HCT116 (cell line): ENCODE measurements around the gene LAMP1. TPM values are rescaled to one million over a fixed set of nuclear protein-coding genes. Genes with fewer than 3 reads are reported as not detected.

Experiments
- ATAC-seq: fragments of 200-7000 bp; cut with Tn5 transposase; 2 replicates; pipeline ENCODE4 v1.9.1; 2020; ENCODE audit warnings: mild to moderate bottlenecking, moderate library complexity
- BruUV-seq: library from RNA; stranded (reverse); fragments of 400-500 nt; replicated peaks from 2 replicates; lab custom pipeline; 2021; lab: Mats Ljungman, UMichigan
- CTCF ChIA-PET: fragments of 300-600 bp; sonication (Branson Sonifier 250); formaldehyde crosslinking; loops from one replicate; lab custom pipeline; 2021; ENCODE audit warnings: antibody characterized with exemption; lab: Charles Lee
- POLR2A ChIA-PET: fragments of 300-600, 350-600 bp; sonication (Branson Sonifier 250); formaldehyde crosslinking; loops from one replicate; lab custom pipeline; 2021; ENCODE audit warnings: antibody characterized with exemption; lab: Charles Lee
- RAD21 ChIA-PET, 2 experiments: fragments of 300-600 bp; sonication (Branson Sonifier 250); formaldehyde crosslinking; loops; one replicate each; lab custom pipeline; 2023; ENCODE audit warnings: low total read pairs in 2 of 2; ENCODE audit not compliant: uncharacterized antibody in 2 of 2, unreplicated experiment in 2 of 2, low non-redundant PET in 1 of 2; lab: Charles Lee
- DNase-seq: peaks from one replicate; pipeline ENCODE4 v3.0.0-alpha.2; 2010; ENCODE audit warnings: low read depth, low spot score
- H2AFZ ChIP-seq: fragments of 200-600 bp; shearing (Covaris generic), sonication (generic); 2 replicates; pipeline ENCODE4 v1.6.1; 2017; ENCODE audit warnings: low read depth, mixed run types, mixed read lengths, antibody characterized with exemption, low read length; ENCODE audit not compliant: poor library complexity, severe bottlenecking
- H3K27ac ChIP-seq: 2 replicates; pipeline ENCODE4 v1.5.1; 2012; ENCODE audit warnings: low read depth, low read length
- H3K27me3 ChIP-seq: fragments of 200-600 bp; sonication (generic); 2 replicates; pipeline ENCODE4 v1.6.1; 2016; ENCODE audit warnings: mixed run types, low read length, mixed read lengths; ENCODE audit not compliant: insufficient read depth
- H3K36me3 ChIP-seq, 2 experiments: fragments of 200-500 bp in 1 of 2; fragments of 200-600 bp in 1 of 2; sonication (Bioruptor generic) in 1 of 2; sonication (generic) in 1 of 2; 2 replicates each; pipeline versions ENCODE4 v1.5.1 to v1.6.1; 2014 to 2016; ENCODE audit warnings: low read length in 2 of 2, inconsistent platforms in 1 of 2, mixed read lengths in 1 of 2, mixed run types in 1 of 2; ENCODE audit not compliant: insufficient read depth in 2 of 2, control insufficient read depth in 1 of 2
- H3K4me1 ChIP-seq, 2 experiments: fragments of 200-600 bp in 1 of 2; sonication (generic) in 1 of 2; 2 replicates each; pipeline versions ENCODE4 v1.5.1 to v1.6.1; 2012 to 2017; ENCODE audit warnings: low read length in 2 of 2, inconsistent platforms in 1 of 2, mild to moderate bottlenecking in 1 of 2, mixed read lengths in 1 of 2, mixed run types in 1 of 2, moderate library complexity in 1 of 2; ENCODE audit not compliant: insufficient read depth in 2 of 2, control insufficient read depth in 1 of 2
- H3K4me2 ChIP-seq: fragments of 200-600 bp; sonication (generic); 2 replicates; pipeline ENCODE4 v1.6.1; 2017; ENCODE audit warnings: mixed run types, low read length, mixed read lengths
- H3K4me3 ChIP-seq, 2 experiments: fragments of 200-600 bp in 1 of 2; sonication (generic) in 1 of 2; replicated peaks in 1 of 2; 2 replicates each; pipeline ENCODE4 v1.5.1; 2011 to 2016; ENCODE audit warnings: low read length in 2 of 2, control low read depth in 1 of 2, low read depth in 1 of 2, mild to moderate bottlenecking in 1 of 2, mixed read lengths in 1 of 2, mixed run types in 1 of 2
- H3K79me2 ChIP-seq: fragments of 200-600 bp; sonication (generic); 2 replicates; pipeline ENCODE4 v1.6.1; 2017; ENCODE audit warnings: mild to moderate bottlenecking, mixed run types, low read length, moderate library complexity, mixed read lengths; ENCODE audit not compliant: insufficient read depth
- H3K9ac ChIP-seq: fragments of 200-600 bp; sonication (generic); 2 replicates; pipeline ENCODE4 v1.6.1; 2016; ENCODE audit warnings: low read length, mixed read lengths
- H3K9me2 ChIP-seq: fragments of 200-600 bp; sonication (generic), shearing (Covaris generic); 2 replicates; pipeline ENCODE4 v1.6.1; 2017; ENCODE audit warnings: mixed run types, mild to moderate bottlenecking, moderate library complexity; ENCODE audit not compliant: insufficient read depth
- H3K9me3 ChIP-seq, 2 experiments: fragments of 200-500 bp in 1 of 2; fragments of 200-600 bp in 1 of 2; sonication (Bioruptor generic) in 1 of 2; sonication (generic) in 1 of 2; 2 replicates each; pipeline ENCODE4 v1.6.1; 2014 to 2017; ENCODE audit warnings: low read length in 2 of 2, mixed read lengths in 2 of 2, inconsistent platforms in 1 of 2, low read depth in 1 of 2, mild to moderate bottlenecking in 1 of 2, mixed run types in 1 of 2, moderate library complexity in 1 of 2; ENCODE audit not compliant: control insufficient read depth in 1 of 2, insufficient read depth in 1 of 2
- H4K20me1 ChIP-seq: fragments of 200-600 bp; sonication (generic), shearing (Covaris generic); 2 replicates; pipeline ENCODE4 v1.6.1; 2017; ENCODE audit warnings: mixed run types, mild to moderate bottlenecking, moderate library complexity; ENCODE audit not compliant: insufficient read depth
- ATF3 ChIP-seq: IDR thresholded peaks from 2 replicates; pipeline ENCODE4 v1.6.1; 2012
- CBX3 ChIP-seq: IDR thresholded peaks from 2 replicates; pipeline ENCODE4 v1.6.1; 2012; ENCODE audit warnings: low read depth
- EGR1 ChIP-seq: IDR thresholded peaks from 2 replicates; pipeline ENCODE4 v1.6.1; 2012; ENCODE audit warnings: low read depth
- ELF1 ChIP-seq: IDR thresholded peaks from 2 replicates; pipeline ENCODE4 v1.6.1; 2012; ENCODE audit warnings: low read depth, borderline replicate concordance
- EZH2phosphoT487 ChIP-seq: fragments of 200-600 bp; IDR thresholded peaks from 2 replicates; pipeline ENCODE4 v1.6.1; 2018; ENCODE audit warnings: antibody characterized with exemption, borderline replicate concordance
- FOSL1 ChIP-seq: IDR thresholded peaks from 2 replicates; pipeline ENCODE4 v1.6.1; 2012; ENCODE audit warnings: low read depth
- JUND ChIP-seq: IDR thresholded peaks from 2 replicates; pipeline ENCODE4 v1.6.1; 2012
- MAX ChIP-seq: IDR thresholded peaks from 2 replicates; pipeline ENCODE4 v1.6.1; 2012
- POLR2A ChIP-seq: IDR thresholded peaks from 2 replicates; pipeline ENCODE4 v1.7.0; 2011; ENCODE audit warnings: borderline replicate concordance; ENCODE audit not compliant: insufficient read depth, insufficient read length; ENCODE audit errors: extremely low read depth
- POLR2AphosphoS5 ChIP-seq: IDR thresholded peaks from 2 replicates; pipeline ENCODE4 v1.6.1; 2011; ENCODE audit warnings: mild to moderate bottlenecking, low read depth, low read length, moderate library complexity
- RAD21 ChIP-seq: IDR thresholded peaks from 2 replicates; pipeline ENCODE4 v1.6.1; 2012; ENCODE audit warnings: low read depth, mild to moderate bottlenecking
- REST ChIP-seq: IDR thresholded peaks from 2 replicates; pipeline ENCODE4 v1.6.1; 2012; ENCODE audit warnings: low read depth
- SIN3A ChIP-seq: IDR thresholded peaks from 2 replicates; pipeline ENCODE4 v1.6.1; 2012; ENCODE audit warnings: low read depth
- SP1 ChIP-seq: IDR thresholded peaks from 2 replicates; pipeline ENCODE4 v1.6.1; 2012; ENCODE audit warnings: low read depth
- SRF ChIP-seq: IDR thresholded peaks from 2 replicates; pipeline ENCODE4 v1.6.1; 2012; ENCODE audit warnings: low read depth
- TCF7L2 ChIP-seq: IDR thresholded peaks from 2 replicates; pipeline ENCODE4 v1.7.0; 2011; ENCODE audit warnings: borderline replicate concordance, inconsistent platforms; ENCODE audit not compliant: insufficient read depth, insufficient read length; ENCODE audit errors: extremely low read depth
- YY1 ChIP-seq: IDR thresholded peaks from 2 replicates; pipeline ENCODE4 v1.6.1; 2011; ENCODE audit warnings: low read length, low read depth, moderate library complexity, mild to moderate bottlenecking; ENCODE audit not compliant: insufficient replicate concordance; ENCODE audit errors: extremely low read depth
- ZFX ChIP-seq: fragments of 450-650 bp; IDR thresholded peaks from 2 replicates; pipeline ENCODE4 v1.6.1; 2017
- ZNF274 ChIP-seq: fragments of 200-500 bp; sonication (Bioruptor generic); IDR thresholded peaks from 2 replicates; pipeline ENCODE4 v1.6.1; 2014; ENCODE audit warnings: mild to moderate bottlenecking, low read depth, low read length, inconsistent platforms
- intact Hi-C: fragments of 100-400 bp; cut with micrococcal nuclease; formaldehyde crosslinking; loops from 2 replicates; pipeline ENCODE4 v1.10.0; 2022
- total RNA-seq: library from RNA; stranded (reverse); gene quantifications from one replicate; pipeline ENCODE4 v1.2.1, GENCODE V29; 2021; ENCODE audit not compliant: unreplicated experiment

LAMP1 gene
- total RNA-seq, 1 experiment from 2014 or later = 158 TPM

GRCh38 chr13:113369189-113369588 lies 72.2 kb downstream of the LAMP1 start:
- H3K4me3 ChIP-seq = no peak overlapping the region
- H3K27me3 ChIP-seq = no peaks in the 10 kb centered on the region
- no peaks in the 10 kb centered on the region for H3K79me2 ChIP-seq
- TF ChIP-seq RAD21 (no peak), SP1 (no peak), ATF3 (no peak), TCF7L2 (no peak), MAX (no peak), CBX3 (no peak), ZFX (no peak), ZNF274 (no peak), EZH2phosphoT487 (no peak), POLR2A (no peak), REST (no peak), ELF1 (no peak), POLR2AphosphoS5 (no peak), JUND (no peak), EGR1 (no peak), FOSL1 (no peak), SRF (no peak), SIN3A (no peak), YY1 (no peak)
- H3K9me3 ChIP-seq = no peaks in the 10 kb centered on the region
- no peak overlapping the region for H3K4me2 ChIP-seq
- H3K9ac ChIP-seq = no peak overlapping the region
- no peak overlapping the region for H2AFZ ChIP-seq
- CTCF ChIA-PET = no interaction called here
- no peaks in the 10 kb centered on the region for H3K9me2 ChIP-seq
- H4K20me1 ChIP-seq = no peaks in the 10 kb centered on the region
- POLR2A ChIA-PET = no interaction called here
- H3K4me1 ChIP-seq = peaks cover 4 to 6% of the 10 kb centered on the region in 2 experiments
- BruUV-seq = no TSS peak
- intact Hi-C loops = no loop called here
- ATAC-seq (no peak), DNase-seq (no peak)
- H3K36me3 ChIP-seq = no peaks in the 10 kb centered on the region
- H3K27ac ChIP-seq = no peak overlapping the region
- RAD21 ChIA-PET = no interaction called here
